H1 (cell line): ENCODE results near the gene KIF26B.

Experiments
- CBX5 ChIP-seq: fragments of 300-800, 300-1000 bp; sonication (generic); IDR thresholded peaks from 2 replicates; pipeline ENCODE4 v1.7.1; 2016; ENCODE audit warnings: antibody characterized with exemption, low read length, low read depth
- CTCF ChIP-seq, 3 experiments: IDR thresholded peaks; 1 replicate in 2 of 3; 2 replicates in 1 of 3; pipeline versions ENCODE4 v1.5.1 to v1.6.1; 2011; ENCODE audit warnings: low read length in 3 of 3, mild to moderate bottlenecking in 3 of 3, inconsistent platforms in 2 of 3, low read depth in 1 of 3, moderate library complexity in 1 of 3; ENCODE audit not compliant: insufficient read depth in 1 of 3; ENCODE audit errors: control extremely low read depth in 1 of 3
- EGR1 ChIP-seq: IDR thresholded peaks from 2 replicates; pipeline ENCODE4 v1.6.1; 2011; ENCODE audit warnings: low read depth, low read length, borderline replicate concordance
- EZH2 ChIP-seq: fragments of 200-600 bp; sonication (generic); IDR thresholded peaks from 2 replicates; pipeline ENCODE4 v1.7.1; 2012; ENCODE audit warnings: low read depth, mild to moderate bottlenecking, moderate library complexity, low read length, inconsistent platforms; ENCODE audit not compliant: severe bottlenecking
- GTF2F1 ChIP-seq: IDR thresholded peaks from 2 replicates; pipeline ENCODE4 v1.6.1; 2012; ENCODE audit warnings: low read depth, low read length, improper control_type of control experiment, borderline replicate concordance
- KDM1A ChIP-seq: fragments of 200-600, 300-600 bp; sonication (generic); IDR thresholded peaks from 2 replicates; pipeline ENCODE4 v1.7.1; 2016; ENCODE audit warnings: mild to moderate bottlenecking, low read length, borderline replicate concordance
- POLR2A ChIP-seq, 2 experiments: IDR thresholded peaks; 1 replicate in 1 of 2; 2 replicates in 1 of 2; pipeline ENCODE4 v1.6.1; 2011; ENCODE audit warnings: low read depth in 2 of 2, low read length in 2 of 2, mild to moderate bottlenecking in 2 of 2; ENCODE audit errors: control extremely low read depth in 1 of 2
- RAD21 ChIP-seq, 2 experiments: IDR thresholded peaks in 1 of 2; conservative IDR thresholded peaks in 1 of 2; 2 replicates each; pipeline ENCODE4 v1.6.1; 2011; ENCODE audit warnings: low read depth in 2 of 2, low read length in 2 of 2, improper control_type of control experiment in 1 of 2, inconsistent platforms in 1 of 2, mild to moderate bottlenecking in 1 of 2, moderate library complexity in 1 of 2
- TAF1 ChIP-seq: IDR thresholded peaks from 2 replicates; pipeline ENCODE4 v1.6.1; 2011; ENCODE audit warnings: mild to moderate bottlenecking, low read depth, low read length
- TBP ChIP-seq: IDR thresholded peaks from 2 replicates; pipeline ENCODE4 v1.6.1; 2011; ENCODE audit warnings: low read depth, low read length, improper control_type of control experiment
- TCF12 ChIP-seq: IDR thresholded peaks from 2 replicates; pipeline ENCODE4 v1.6.1; 2011; ENCODE audit warnings: low read depth, mild to moderate bottlenecking, low read length
- ZNF274 ChIP-seq: IDR thresholded peaks from 2 replicates; pipeline ENCODE4 v1.7.0; 2012; ENCODE audit warnings: low read length, borderline replicate concordance; ENCODE audit errors: extremely low read depth

GRCh38 chr1:245493029-245493428 is 338.2 kb downstream of the KIF26B start:
- TF ChIP-seq POLR2A (IDR thresholded peaks at IDR 0.05; ENCODE audit: control extremely low read depth in 1 of 2, low read depth in 2 of 2, low read length in 2 of 2) (no peak), TBP (no peak), CTCF (IDR thresholded peaks at IDR 0.05; ENCODE audit: control extremely low read depth in 1 of 3, insufficient read depth in 1 of 3, low read depth in 1 of 3, low read length in 3 of 3) (peak in 1 of 3 experiments; percentile 42; a peak in 1 of 4 replicates), TCF12 (no peak), GTF2F1 (no peak), EGR1 (no peak), EZH2 (no peak), RAD21 (IDR thresholded peaks at IDR 0.05 in 1 of 2, conservative IDR thresholded peaks at IDR 0.05 in 1 of 2; ENCODE audit: low read depth in 2 of 2, low read length in 2 of 2) (peak; percentile 8 to 27; a peak in 1 of 4 replicates), ZNF274 (no peak), KDM1A (no peak), TAF1 (no peak), CBX5 (no peak)
